GM23248 (cell line): ENCODE data around the gene ITGA1.

Experiments used
- EZH2 ChIP-seq: fragments of 200-600 bp; sonication (generic); IDR thresholded peaks from 2 replicates; pipeline ENCODE4 v1.6.1; 2018; ENCODE audit warnings: antibody characterized with exemption, mild to moderate bottlenecking; ENCODE audit not compliant: insufficient read depth, poor library complexity, severe bottlenecking
- EZH2phosphoT487 ChIP-seq: fragments of 200-600 bp; sonication (generic); IDR thresholded peaks from 2 replicates; pipeline ENCODE4 v1.6.1; 2018; ENCODE audit warnings: antibody characterized with exemption, moderate library complexity, mild to moderate bottlenecking, low read depth; ENCODE audit not compliant: insufficient read depth

DNA sequence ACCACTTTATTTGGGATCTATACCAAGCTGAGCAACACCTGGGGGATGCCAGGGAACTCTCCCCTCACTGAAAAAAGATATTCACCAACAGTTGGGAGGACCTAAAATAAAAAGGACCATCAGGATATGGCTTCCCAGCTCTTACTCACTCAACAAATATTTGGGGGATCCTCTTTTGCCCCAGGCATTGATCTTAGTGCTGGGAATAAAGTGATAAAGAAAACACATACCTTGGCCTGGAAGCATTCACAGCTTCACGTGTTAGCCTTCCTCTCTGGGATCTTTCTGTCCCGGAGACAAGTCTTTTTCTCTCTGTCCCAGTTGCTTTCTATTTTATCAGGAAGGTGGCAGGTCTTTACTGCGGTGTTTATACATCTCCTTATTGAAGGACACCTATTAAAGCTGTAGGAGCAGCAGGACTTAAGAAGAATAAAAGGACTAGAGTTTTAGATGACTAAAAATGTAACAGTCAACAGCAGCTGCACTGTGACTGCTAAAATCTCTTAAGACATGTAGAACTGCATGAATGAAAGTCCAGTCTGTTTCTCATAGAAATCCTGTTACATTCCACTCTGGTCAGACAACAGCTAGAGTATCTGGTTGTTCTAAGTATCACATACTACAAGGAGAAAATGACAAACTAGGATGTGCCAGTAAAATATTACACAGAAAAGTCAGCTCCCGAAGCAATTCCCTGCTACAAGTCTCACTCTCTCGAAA, 111.4 kb downstream of the ITGA1 start:
- TF ChIP-seq EZH2 (no peak), EZH2phosphoT487 (no peak)
